ENCODE measurements around the gene THADA. TPM values are rescaled to one million over a fixed set of nuclear protein-coding genes. Genes with fewer than 3 reads are reported as not detected.

THADA gene
- total RNA-seq, 2 experiments from 2014 or later, result 31.2 to 32.3 TPM

GRCh38 chr2:43220229-43220751 lies 375.5 kb downstream of the THADA start:
- POLR2A ChIA-PET, result interaction anchor here (0.6 to 3.7 kb wide), 9 partner anchors 9 to 654 kb away, joined by 3 to 14 read pairs (median 5); no protein-coding TSS in a partner anchor
- Histone ChIP-seq H3K4me2 (ENCODE audit: low read length) (peak overlapping the region; percentile 88), H3K9me3 (ENCODE audit: low read length) (no peaks in the 10 kb centered on the region), H3K36me3 (ENCODE audit: insufficient read depth, low read length) (peaks cover 40% of the 10 kb centered on the region), H3K27ac (ENCODE audit: low read depth, low read length, poor library complexity, severe bottlenecking) (peak overlapping the region; percentile 91), H4K20me1 (ENCODE audit: insufficient read depth, low read length) (peaks cover 14% of the 10 kb centered on the region), H3K9me2 (ENCODE audit: insufficient read depth, low read length) (no peaks in the 10 kb centered on the region), H3K4me1 (ENCODE audit: insufficient read depth, low read length, poor library complexity, severe bottlenecking) (peaks cover 73% of the 10 kb centered on the region), H3K4me3 (ENCODE audit: low read depth, low read length, poor library complexity, severe bottlenecking) (peak overlapping the region; percentile 89), H2AFZ (ENCODE audit: low read length) (peak overlapping the region; percentile 62; the same call in 1 of the 2 replicates), H3K79me2 (ENCODE audit: insufficient read depth, low read depth, low read length) (peaks cover 41% of the 10 kb centered on the region)
- BruUV-seq (replicated peaks), result TSS peak; percentile 34
- CTCF ChIA-PET (ENCODE audit: unreplicated experiment), result interaction anchor here (0.6 to 1.0 kb wide), 4 partner anchors 9 to 272 kb away, joined by 3 to 6 read pairs (median 3); no protein-coding TSS in a partner anchor
- no peak for DNase-seq (ENCODE audit: low spot score)
- TF ChIP-seq EZH2phosphoT487 (IDR thresholded peaks at IDR 0.05; ENCODE audit: borderline replicate concordance, low read depth, low read length) (no peak), CTCF (conservative IDR thresholded peaks at IDR 0.05; ENCODE audit: low read length) (peak; percentile 51; the same call in 1 of the 2 replicates)
- intact Hi-C loops (cut with micrococcal nuclease; ENCODE audit: unreplicated experiment), result loop anchor here (1.0 kb wide), 2 partner anchors 25 to 50 kb away; no protein-coding TSS in a partner anchor

- Histone ChIP-seq H3K27ac (ENCODE audit: low read depth, low read length, poor library complexity, severe bottlenecking) (peak overlapping the region; percentile 91), H3K4me2 (ENCODE audit: low read length) (peak overlapping the region; percentile 88), H2AFZ (ENCODE audit: low read length) (peak overlapping the region; percentile 62; the same call in 1 of the 2 replicates), H3K9me3 (ENCODE audit: low read length) (no peaks in the 10 kb centered on the region), H3K4me1 (ENCODE audit: insufficient read depth, low read length, poor library complexity, severe bottlenecking) (peaks cover 67% of the 10 kb centered on the region), H3K36me3 (ENCODE audit: insufficient read depth, low read length) (peaks cover 33% of the 10 kb centered on the region), H3K9me2 (ENCODE audit: insufficient read depth, low read length) (no peaks in the 10 kb centered on the region), H3K79me2 (ENCODE audit: insufficient read depth, low read depth, low read length) (peaks cover 34% of the 10 kb centered on the region), H3K4me3 (ENCODE audit: low read depth, low read length, poor library complexity, severe bottlenecking) (peak overlapping the region; percentile 89), H4K20me1 (ENCODE audit: insufficient read depth, low read length) (peaks cover 14% of the 10 kb centered on the region)
- DNase-seq (ENCODE audit: low spot score), result peak; percentile 94
- ChIA-PET POLR2A (interaction anchor here (0.6 to 3.7 kb wide), 10 partner anchors 9 to 654 kb away, joined by 3 to 14 read pairs (median 6); no protein-coding TSS in a partner anchor), CTCF (ENCODE audit: unreplicated experiment) (interaction anchor here (0.6 to 1.5 kb wide), 4 partner anchors 9 to 271 kb away, joined by 3 to 6 read pairs (median 4); no protein-coding TSS in a partner anchor)
- TF ChIP-seq EZH2phosphoT487 (IDR thresholded peaks at IDR 0.05; ENCODE audit: borderline replicate concordance, low read depth, low read length), result no peak
- no peak; the same call in 1 of the 2 replicates for TF ChIP-seq CTCF (conservative IDR thresholded peaks at IDR 0.05; ENCODE audit: low read length)
- BruUV-seq (replicated peaks), result no TSS peak
- intact Hi-C loops (cut with micrococcal nuclease; ENCODE audit: unreplicated experiment), result loop anchor here (1.0 to 10.0 kb wide), 3 partner anchors 24 to 655 kb away; partner anchors contain the start of gene MTA3
Measured at GRCh38 chr2:43219383-43220228, 376.2 kb downstream of the THADA start.

All from OCI-LY7 (cell line).